ENCODE measurements around the gene MUC5B.

GRCh38 chr11:1301220-1302000, 78.5 kb downstream of the MUC5B start:
- no peak for TF ChIP-seq SP1 (IDR thresholded peaks at IDR 0.05)
- TF ChIP-seq CTCF (IDR thresholded peaks at IDR 0.05; ENCODE audit: low read depth, low read length, missing input control) = no peak
- no peak for TF ChIP-seq REST (IDR thresholded peaks at IDR 0.05)
- TF ChIP-seq HNF4G (IDR thresholded peaks at IDR 0.05) = no peak
- no peak for TF ChIP-seq YY1 (IDR thresholded peaks at IDR 0.05)
- TF ChIP-seq JUND (IDR thresholded peaks at IDR 0.05) = no peak
- TF ChIP-seq EGR1 (IDR thresholded peaks at IDR 0.05; ENCODE audit: low read depth in 2 of 2) = no peak
- no peak for TF ChIP-seq RAD21 (IDR thresholded peaks at IDR 0.05)
- TF ChIP-seq ZBTB33 (IDR thresholded peaks at IDR 0.05) = no peak
- no peak for TF ChIP-seq GABPA (IDR thresholded peaks at IDR 0.05 in 1 of 2, conservative IDR thresholded peaks at IDR 0.05 in 1 of 2)
- no peak for TF ChIP-seq FOXA1 (IDR thresholded peaks at IDR 0.05)
- TF ChIP-seq MAX (IDR thresholded peaks at IDR 0.05) = no peak
- no peak for TF ChIP-seq TAF1 (conservative IDR thresholded peaks at IDR 0.05)
- no peak for TF ChIP-seq NR2F2 (IDR thresholded peaks at IDR 0.05)

Data from liver (tissue), 3 donors.